GM23248 (cell line): Measurements from ENCODE around the gene MTHFD1. TPM values are rescaled to one million over a fixed set of nuclear protein-coding genes. Genes with fewer than 3 reads are reported as not detected.
"Not testable (repeated sequence)": the region's sequence is repeated elsewhere in the genome, so short reads cannot be mapped to it uniquely, and the experiment has no call there.

Source experiments
- DNase-seq: peaks from one replicate; pipeline ENCODE4 v3.0.0-alpha.2; 2015
- H2AFZ ChIP-seq: fragments of 200-600 bp; sonication (generic); 2 replicates; pipeline ENCODE4 v1.6.1; 2016; ENCODE audit warnings: antibody characterized with exemption
- H3F3A ChIP-seq: fragments of 200-600 bp; sonication (generic); 2 replicates; pipeline ENCODE4 v1.6.1; 2016; ENCODE audit warnings: mild to moderate bottlenecking, antibody characterized with exemption, mixed run types; ENCODE audit not compliant: insufficient read depth
- H3K27ac ChIP-seq: fragments of 200-600 bp; sonication (generic); 2 replicates; pipeline ENCODE4 v1.5.1; 2016; ENCODE audit warnings: mild to moderate bottlenecking
- H3K27me3 ChIP-seq: fragments of 200-600 bp; sonication (generic); replicated peaks from 2 replicates; pipeline ENCODE4 v1.6.1; 2016; ENCODE audit warnings: mild to moderate bottlenecking; ENCODE audit not compliant: insufficient read depth
- H3K36me3 ChIP-seq: fragments of 200-600 bp; sonication (generic); 2 replicates; pipeline ENCODE4 v1.6.1; 2016; ENCODE audit warnings: low read depth, mild to moderate bottlenecking
- H3K4me1 ChIP-seq: fragments of 200-600 bp; sonication (generic); 2 replicates; pipeline ENCODE4 v1.6.1; 2016; ENCODE audit warnings: mild to moderate bottlenecking; ENCODE audit not compliant: insufficient read depth
- H3K4me2 ChIP-seq: fragments of 200-600 bp; sonication (generic); one replicate; pipeline ENCODE4 v1.6.1; 2016; ENCODE audit warnings: mild to moderate bottlenecking; ENCODE audit not compliant: unreplicated experiment
- H3K4me3 ChIP-seq: fragments of 200-600 bp; sonication (generic); 2 replicates; pipeline ENCODE4 v1.5.1; 2016; ENCODE audit warnings: mild to moderate bottlenecking
- H3K79me2 ChIP-seq: fragments of 200-600 bp; sonication (generic); 2 replicates; pipeline ENCODE4 v1.6.1; 2016; ENCODE audit warnings: mild to moderate bottlenecking; ENCODE audit not compliant: insufficient read depth
- H3K9ac ChIP-seq: fragments of 200-600 bp; sonication (generic); 2 replicates; pipeline ENCODE4 v1.6.1; 2016; ENCODE audit warnings: mild to moderate bottlenecking
- H3K9me2 ChIP-seq: fragments of 200-600 bp; sonication (generic); 2 replicates; pipeline ENCODE4 v1.6.1; 2016; ENCODE audit warnings: mixed run types, mild to moderate bottlenecking, moderate library complexity; ENCODE audit not compliant: insufficient read depth
- H3K9me3 ChIP-seq: fragments of 200-600 bp; sonication (generic); one replicate; pipeline ENCODE4 v1.6.1; 2017; ENCODE audit warnings: low read depth
- H4K20me1 ChIP-seq: fragments of 200-600 bp; sonication (generic); 2 replicates; pipeline ENCODE4 v1.6.0; 2016; ENCODE audit not compliant: insufficient read depth
- EZH2 ChIP-seq: fragments of 200-600 bp; sonication (generic); IDR thresholded peaks from 2 replicates; pipeline ENCODE4 v1.6.1; 2018; ENCODE audit warnings: antibody characterized with exemption, mild to moderate bottlenecking; ENCODE audit not compliant: insufficient read depth, poor library complexity, severe bottlenecking
- EZH2phosphoT487 ChIP-seq: fragments of 200-600 bp; sonication (generic); IDR thresholded peaks from 2 replicates; pipeline ENCODE4 v1.6.1; 2018; ENCODE audit warnings: antibody characterized with exemption, moderate library complexity, mild to moderate bottlenecking, low read depth; ENCODE audit not compliant: insufficient read depth
- WGBS, 2 experiments: methylation state at CpG; one replicate each; pipeline ENCODE4 v1.1.6; 2015 to 2017; ENCODE audit warnings: low lambda C conversion rate in 2 of 2, low coverage in 1 of 2; ENCODE audit errors: missing lambda C conversion rate in 2 of 2; 5-methylcytosine and 5-hydroxymethylcytosine counted together
- in situ Hi-C: fragments of 300-500 bp; cut with MboI; formaldehyde crosslinking; loops from 2 replicates; pipeline ENCODE4 v1.15.0; 2020
- polyA plus RNA-seq: library from polyadenylated mRNA; unstranded; fragments of >200 nt; fragmentation: Nextera tagmentation; extraction: Ambion mirVana; gene quantifications from 2 replicates; pipeline ENCODE4 v1.2.1, GENCODE V29; 2016
- total RNA-seq: library from RNA; depleted of rRNA; stranded (reverse); fragments of >200 nt; shearing (Covaris generic); gene quantifications from 2 replicates; pipeline ENCODE4 v1.2.3, GENCODE V29; 2014

The MTHFD1 gene
- total and polyA plus RNA-seq, 2 experiments from 2014 or later = 24.1 to 45.6 TPM

DNA sequence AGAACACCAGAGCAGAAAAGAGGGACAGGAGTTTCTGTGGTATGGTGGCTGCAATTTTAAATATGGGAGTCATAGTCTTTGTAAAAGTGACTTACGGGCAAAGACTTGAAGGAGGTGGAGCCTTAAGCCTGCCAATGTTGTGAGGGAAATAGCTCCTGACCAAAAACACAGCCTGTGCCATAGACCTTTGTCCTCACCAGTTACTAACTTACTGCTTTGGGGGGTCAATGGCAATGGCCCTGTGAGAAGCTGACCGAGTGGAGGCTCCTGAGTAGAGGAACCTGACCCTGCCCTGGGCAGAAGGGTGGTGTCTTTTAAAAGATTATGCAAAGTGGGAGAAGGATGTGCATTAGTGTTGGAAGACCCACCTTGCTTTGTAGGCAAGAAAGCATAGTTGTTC is 3.8 kb downstream of the MTHFD1 start:
- peaks cover 5% of the 10 kb centered on the region for H3K36me3 ChIP-seq
- TF ChIP-seq EZH2 (no peak), EZH2phosphoT487 (no peak)
- 89 to 90% methylated on average over 2 of the region's 2 CpGs for WGBS, 2 experiments
- H3K79me2 ChIP-seq = peaks cover 79% of the 10 kb centered on the region
- no peak overlapping the region for H3K27ac ChIP-seq
- no peak overlapping the region for H3K4me2 ChIP-seq
- no peak overlapping the region for H3K9ac ChIP-seq
- in situ Hi-C loops = no loop called here
- H3K9me3 ChIP-seq = no peaks in the 10 kb centered on the region
- no peak overlapping the region for H2AFZ ChIP-seq
- H3K4me3 ChIP-seq = no peak overlapping the region
- H4K20me1 ChIP-seq = no peaks in the 10 kb centered on the region
- no peaks in the 10 kb centered on the region for H3K9me2 ChIP-seq
- no peaks in the 10 kb centered on the region for H3K27me3 ChIP-seq
- peaks cover 8% of the 10 kb centered on the region; the same call in 1 of the 2 replicates for H3K4me1 ChIP-seq
- H3F3A ChIP-seq = peaks cover 11% of the 10 kb centered on the region
- no peak for DNase-seq

DNA sequence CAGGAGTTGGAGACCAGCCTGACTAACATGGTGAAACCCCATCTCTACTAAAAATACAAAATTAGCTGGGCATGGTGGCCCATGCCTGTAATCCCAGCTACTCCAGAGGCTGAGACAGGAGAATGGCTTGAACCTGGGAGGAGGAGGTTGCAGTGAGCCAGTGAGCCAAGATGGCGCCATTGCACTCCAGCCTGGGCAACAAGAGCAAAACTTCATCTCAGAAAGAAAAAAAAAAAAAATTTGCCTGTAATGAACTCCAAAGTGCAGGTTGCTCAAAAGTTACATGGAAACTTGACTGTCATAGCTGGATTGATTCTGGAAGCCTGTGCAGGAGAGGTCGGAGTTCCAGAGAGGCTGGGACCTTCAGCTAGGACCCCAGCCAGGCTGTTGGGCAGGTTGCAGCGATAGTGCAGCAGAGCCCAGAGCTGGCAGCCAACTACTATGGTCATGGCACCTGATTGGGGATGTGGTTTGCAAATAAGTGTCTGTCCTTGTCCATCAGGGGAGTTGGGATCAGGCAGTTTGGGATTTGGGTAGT is 5.1 kb downstream of the MTHFD1 start:
- in situ Hi-C loops, H3K36me3 ChIP-seq, H3K27ac ChIP-seq, H3K4me2 ChIP-seq, H3K9me2 ChIP-seq, H3K9ac ChIP-seq, DNase-seq, H3K27me3 ChIP-seq, H4K20me1 ChIP-seq, H3K9me3 ChIP-seq, H3K4me1 ChIP-seq, H3K4me3 ChIP-seq, H2AFZ ChIP-seq: not testable (repeated sequence)
- Histone ChIP-seq H3K79me2 (peaks cover 91% of the 10 kb centered on the region), H3F3A (peaks cover 11% of the 10 kb centered on the region)
- 100% methylated on average over 3 of the region's 3 CpGs for WGBS, 2 experiments

DNA sequence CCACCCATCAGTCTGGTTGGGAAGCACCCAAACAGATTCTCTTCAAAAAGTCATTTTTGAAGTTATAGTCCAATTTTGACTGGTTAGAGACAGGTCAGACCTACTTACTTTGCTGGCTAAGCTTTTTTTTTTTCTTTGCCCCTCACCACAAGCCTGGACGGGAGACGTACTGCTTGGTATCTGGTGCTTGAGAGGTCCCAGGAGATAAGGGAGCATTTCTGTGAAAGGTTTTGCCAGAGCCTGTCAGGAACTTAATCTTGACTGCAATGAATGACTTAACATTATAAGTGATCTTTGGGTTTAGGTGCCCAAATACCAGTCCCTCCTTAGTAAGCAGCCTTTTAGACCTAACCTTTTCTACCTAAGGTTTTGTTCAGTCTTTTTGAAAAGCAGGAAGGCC is 6.3 kb downstream of the MTHFD1 start:
- no peak overlapping the region for H3K4me2 ChIP-seq
- TF ChIP-seq EZH2phosphoT487 (no peak), EZH2 (no peak)
- H3K79me2 ChIP-seq = peaks cover 92% of the 10 kb centered on the region
- peaks cover 5% of the 10 kb centered on the region for H3K36me3 ChIP-seq
- no peak overlapping the region for H2AFZ ChIP-seq
- no peaks in the 10 kb centered on the region for H4K20me1 ChIP-seq
- no peak overlapping the region for H3K4me3 ChIP-seq
- 98 to 100% methylated on average over 2 of the region's 2 CpGs for WGBS, 2 experiments
- H3K27ac ChIP-seq = no peak overlapping the region
- no peaks in the 10 kb centered on the region for H3K27me3 ChIP-seq
- H3K4me1 ChIP-seq = peaks cover 5% of the 10 kb centered on the region; the same call in 1 of the 2 replicates
- no peaks in the 10 kb centered on the region for H3K9me2 ChIP-seq
- 0 out of 2 replicates have a peak, but pooled peaks cover under 1% of the 10 kb centered on the region for H3F3A ChIP-seq
- no peak overlapping the region for H3K9ac ChIP-seq
- no peak for DNase-seq
- no peaks in the 10 kb centered on the region for H3K9me3 ChIP-seq
- in situ Hi-C loops = no loop called here

DNA sequence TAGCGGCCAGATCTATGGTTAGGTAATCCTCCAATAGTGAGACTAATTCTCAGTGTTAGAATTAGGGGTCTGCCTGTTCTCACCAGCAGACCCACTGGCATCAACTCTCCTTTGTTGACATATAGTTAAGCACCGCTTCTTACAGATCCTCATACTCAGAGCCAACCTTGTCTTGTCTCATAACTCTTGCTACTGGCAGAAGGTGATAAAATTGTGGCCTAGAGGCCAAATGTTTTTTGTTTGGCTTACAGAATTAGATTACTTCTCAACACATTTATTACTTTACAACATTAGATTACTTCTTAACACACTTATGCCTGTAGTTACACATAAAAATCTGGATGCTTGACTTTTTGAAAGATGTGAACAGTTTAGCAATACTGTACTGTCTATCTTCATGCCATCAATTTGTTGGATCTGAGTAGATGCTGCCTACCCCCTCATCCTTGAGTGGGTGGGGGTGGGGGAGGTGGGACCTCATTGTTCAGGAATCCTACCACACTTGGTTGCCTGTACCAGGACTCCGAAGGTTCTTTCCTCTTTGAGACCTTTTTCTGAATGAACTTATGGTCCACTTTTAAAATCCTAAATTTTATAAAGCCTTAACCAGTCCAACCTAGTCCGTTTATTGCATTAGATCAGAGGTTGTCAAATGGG is 7.0 kb downstream of the MTHFD1 start:
- Histone ChIP-seq H3K27ac (no peak overlapping the region), H3F3A (no peaks in the 10 kb centered on the region), H3K9ac (no peak overlapping the region), H3K27me3 (no peaks in the 10 kb centered on the region), H3K4me3 (no peak overlapping the region), H3K9me3 (no peaks in the 10 kb centered on the region), H3K4me2 (no peak overlapping the region), H4K20me1 (no peaks in the 10 kb centered on the region), H3K4me1 (no peaks in the 10 kb centered on the region), H3K79me2 (peaks cover 88% of the 10 kb centered on the region), H2AFZ (no peak overlapping the region), H3K36me3 (peaks cover 5% of the 10 kb centered on the region), H3K9me2 (no peaks in the 10 kb centered on the region)
- DNase-seq = no peak
- TF ChIP-seq EZH2phosphoT487 = no peak
- no peak for TF ChIP-seq EZH2
- 96 to 99% methylated on average over 4 of the region's 4 CpGs for WGBS, 2 experiments
- in situ Hi-C loops = no loop called here
